Kidney capillary endothelial cell (primary cell): ENCODE data around the gene ELMOD1.
A peak's percentile ranks its signal among the peaks of the same experiment; 100 is the strongest.
"Not testable (repeated sequence)": the region's sequence is repeated elsewhere in the genome, so short reads cannot be mapped to it uniquely, and the experiment has no call there.

Experiments
- DNase-seq: peaks from one replicate; pipeline ENCODE4 v3.0.0-alpha.2; 2018; ENCODE audit warnings: low spot score

Gene ELMOD1

DNA sequence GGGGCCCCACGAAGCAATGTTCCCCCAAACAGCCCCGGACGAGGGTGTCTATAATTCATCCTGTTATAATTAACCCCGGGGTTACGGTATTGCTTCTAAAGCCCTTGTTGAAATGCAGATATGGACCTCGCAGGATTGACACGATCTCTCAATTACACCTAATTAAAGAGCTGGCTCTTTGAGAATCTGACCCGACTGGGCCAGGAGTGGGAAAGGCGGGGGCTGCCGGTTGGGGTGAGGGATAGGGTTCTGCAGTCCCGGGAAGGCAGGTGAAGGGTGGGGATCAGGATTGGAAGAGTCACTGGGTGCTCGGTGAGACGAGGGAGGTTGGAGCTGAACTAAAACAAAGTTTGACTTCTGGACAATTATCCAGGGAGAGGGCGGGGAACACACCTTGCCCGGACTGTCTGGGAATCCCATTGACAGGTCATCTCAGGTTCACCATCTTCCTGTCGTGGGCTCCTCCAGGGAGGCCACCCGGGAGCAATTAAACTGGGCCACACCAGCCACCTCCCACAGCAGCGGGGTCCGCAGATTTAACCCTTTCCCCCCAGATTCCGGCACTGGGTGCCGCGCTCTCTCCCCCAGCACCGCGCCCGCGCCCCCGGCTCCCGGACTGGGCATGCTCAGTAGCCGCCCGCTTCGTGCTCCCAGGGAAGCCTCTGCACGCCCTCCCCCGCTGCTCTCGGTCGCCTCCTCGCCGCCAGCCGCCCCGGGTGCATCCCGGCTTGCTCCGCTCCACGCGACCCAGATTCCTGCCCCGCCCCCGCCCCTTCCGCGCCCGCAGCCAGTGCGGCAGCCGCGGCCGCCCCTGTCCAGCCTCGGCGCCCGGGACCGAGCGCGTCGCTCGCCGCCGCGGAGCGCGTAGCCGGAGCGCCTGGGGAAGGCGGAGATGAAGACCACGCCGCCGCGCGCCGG lies at the start of gene ELMOD1:
Gene ELMOD1 (plus strand): TSS at position 688 of the 918 bp plus-strand sequence. CDS start 27,043 bp downstream, outside the sequence.
- DNase-seq = no peak

GRCh38 chr11:107545101-107545514 lies 45.8 kb upstream of the ELMOD1 start:
- DNase-seq = peak; percentile 67

- DNase-seq = no peak
Observed at GRCh38 chr11:107547961-107548360, 43.0 kb upstream of the ELMOD1 start.

- DNase-seq = peak; percentile 62
Observed at GRCh38 chr11:107549253-107549953, 41.5 kb upstream of the ELMOD1 start.

GRCh38 chr11:107549954-107550285 lies 41.0 kb upstream of the ELMOD1 start:
- DNase-seq = no peak

GRCh38 chr11:107550304-107550703 lies 40.6 kb upstream of the ELMOD1 start:
- no peak for DNase-seq

DNA sequence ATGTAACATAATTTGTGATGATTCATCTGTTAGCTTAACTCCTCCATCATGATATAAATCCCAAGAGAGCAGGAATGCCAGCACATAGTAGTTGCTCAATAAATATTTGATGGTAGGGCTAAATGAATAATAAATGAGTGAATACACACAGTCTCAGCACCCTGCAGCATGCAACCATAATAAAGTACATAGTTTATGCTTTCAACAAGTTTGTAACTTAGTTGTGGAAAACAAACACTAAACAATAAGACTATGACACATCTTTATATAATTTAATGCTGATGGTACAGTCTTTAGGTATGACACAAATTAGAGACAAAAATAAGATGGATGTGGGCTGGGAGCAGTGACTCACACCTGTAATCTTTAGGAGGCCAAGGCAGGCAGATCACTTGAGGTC lies 29.3 kb upstream of the ELMOD1 start:
- no peak for DNase-seq

GRCh38 chr11:107562647-107563208 lies 28.2 kb upstream of the ELMOD1 start:
- DNase-seq = peak; percentile 93

GRCh38 chr11:107563702-107564101 lies 27.2 kb upstream of the ELMOD1 start:
- no peak for DNase-seq

DNA sequence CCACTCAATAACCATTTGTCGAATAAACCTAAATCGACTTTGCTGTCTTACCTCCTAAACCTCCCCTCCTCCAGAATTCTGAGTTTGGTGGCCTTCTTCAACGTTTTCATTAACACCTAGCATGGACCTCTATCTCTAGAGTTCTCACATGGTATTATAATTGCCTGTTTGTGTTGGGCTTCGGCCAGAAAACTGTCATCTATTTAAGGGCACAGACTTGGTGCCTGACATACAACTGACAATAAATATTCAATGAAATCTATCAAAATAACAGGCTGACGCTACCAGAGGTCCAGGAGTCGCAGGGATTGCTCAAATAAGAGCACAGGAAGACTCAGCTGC lies 26.1 kb upstream of the ELMOD1 start:
- no peak for DNase-seq

GRCh38 chr11:107565219-107565937 lies 25.6 kb upstream of the ELMOD1 start, which contains the start of gene ALKBH8:
Gene ALKBH8 (minus strand): TSS chr11:107565735. CDS start chr11:107560893, 4,842 bp downstream.
- peak; percentile 70 for DNase-seq

DNA sequence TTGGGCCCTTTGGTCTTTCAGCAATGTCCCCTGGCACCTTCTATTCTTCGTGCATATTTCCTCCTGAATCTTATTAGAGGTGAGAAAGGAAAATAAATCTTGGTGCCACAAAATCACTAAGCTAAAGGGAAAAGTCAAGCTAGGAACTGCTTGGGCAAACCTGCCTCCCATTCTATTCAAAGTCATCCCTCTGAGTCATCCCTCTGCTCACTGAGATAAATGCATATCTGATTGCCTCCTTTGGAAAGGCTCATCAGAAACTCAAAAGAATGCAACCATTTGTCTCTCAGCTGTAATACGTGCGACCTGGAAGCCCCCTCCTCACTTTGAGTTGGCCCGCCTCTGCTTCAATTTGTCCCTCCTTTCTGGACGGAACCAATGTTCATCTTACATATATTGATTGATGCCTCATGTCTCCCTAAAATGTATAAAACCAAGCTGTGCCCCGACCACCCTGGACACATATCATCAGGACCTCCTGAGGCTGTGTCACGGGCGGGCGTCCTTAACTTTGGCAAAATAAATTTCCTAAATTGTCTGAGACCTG lies 24.9 kb upstream of the ELMOD1 start:
- not testable (repeated sequence) for DNase-seq

DNA sequence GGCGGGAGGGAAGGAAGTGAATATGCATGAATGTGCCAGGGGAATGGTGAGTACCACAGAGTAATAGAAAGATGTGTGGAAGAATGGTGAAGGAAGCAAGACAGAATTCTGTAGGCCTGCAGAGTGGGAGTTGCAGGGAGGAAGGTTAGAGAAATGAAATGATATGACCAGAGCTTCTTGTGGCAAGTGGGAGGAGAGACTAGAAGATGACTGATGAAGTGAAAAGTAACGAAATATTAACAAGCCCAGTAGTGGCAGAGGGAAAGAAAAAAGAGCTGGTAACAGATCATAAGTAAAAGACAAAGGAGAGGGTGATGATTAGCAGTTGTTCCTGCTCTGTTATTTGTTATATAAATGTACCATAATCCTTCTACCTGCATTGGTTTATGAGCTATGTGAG lies 24.4 kb upstream of the ELMOD1 start:
- no peak for DNase-seq

- DNase-seq = no peak
Observed at GRCh38 chr11:107567739-107568335, 23.1 kb upstream of the ELMOD1 start.

DNA sequence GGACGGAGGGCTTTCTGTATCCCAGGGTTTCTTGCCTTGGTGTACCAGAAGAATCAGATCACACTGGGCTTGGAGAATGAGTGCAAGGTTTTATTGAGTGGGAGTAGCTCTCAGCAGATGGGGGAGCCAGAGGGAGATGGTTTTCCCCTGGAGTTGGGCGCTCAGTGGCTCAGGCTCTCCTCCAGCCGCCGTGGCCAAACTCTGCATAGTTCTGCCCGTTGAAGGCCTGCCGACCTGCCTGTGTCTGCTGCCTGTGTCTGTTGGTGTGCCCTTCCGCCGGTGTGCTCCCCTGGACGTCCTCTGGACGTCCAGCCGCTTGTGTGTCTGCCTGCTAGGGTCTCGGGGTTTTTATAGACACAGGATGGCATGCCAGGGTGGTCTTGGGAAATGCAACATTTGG lies 20.9 kb upstream of the ELMOD1 start:
- DNase-seq = no peak

DNA sequence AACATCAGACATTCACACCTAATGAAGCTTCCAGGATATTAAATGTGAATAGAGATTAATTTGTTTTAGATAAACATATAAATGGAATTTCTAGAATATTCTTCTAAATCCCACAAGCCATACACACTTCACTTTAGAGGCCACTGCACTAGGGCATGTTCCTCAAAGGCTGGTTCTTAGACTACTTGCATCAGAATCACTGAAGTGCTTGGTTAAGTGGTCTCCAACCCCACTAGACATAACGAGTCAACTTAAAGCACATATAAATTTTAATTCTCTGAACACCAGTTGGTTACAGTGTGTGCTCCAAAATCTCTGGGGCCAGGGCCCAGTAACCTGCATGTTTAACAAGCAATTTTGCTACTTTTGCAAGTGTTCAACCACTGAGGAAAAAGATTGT lies 17.5 kb upstream of the ELMOD1 start:
- DNase-seq = no peak

GRCh38 chr11:107576497-107577345 lies 14.2 kb upstream of the ELMOD1 start:
- peak; percentile 41 for DNase-seq

DNA sequence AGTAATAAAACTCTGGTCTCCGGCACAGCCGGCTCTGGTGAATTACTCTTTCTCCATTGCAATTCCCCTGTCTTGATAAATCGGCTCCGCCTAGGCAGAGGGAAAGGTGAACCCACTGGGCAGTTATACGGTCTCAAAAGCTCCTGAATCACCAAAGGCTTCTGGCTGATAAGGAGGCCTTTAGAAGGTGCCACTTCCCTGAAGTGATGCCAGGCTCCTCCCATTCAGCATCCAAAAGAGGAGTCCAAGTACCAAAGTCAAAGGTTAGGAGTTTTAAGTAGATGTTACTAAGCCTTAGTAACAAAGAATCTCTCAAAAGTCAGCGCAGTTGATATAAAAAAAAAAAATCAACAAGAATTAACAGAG lies 13.6 kb upstream of the ELMOD1 start:
- no peak for DNase-seq

GRCh38 chr11:107579169-107579568 lies 11.8 kb upstream of the ELMOD1 start:
- DNase-seq = not testable (repeated sequence)

DNA sequence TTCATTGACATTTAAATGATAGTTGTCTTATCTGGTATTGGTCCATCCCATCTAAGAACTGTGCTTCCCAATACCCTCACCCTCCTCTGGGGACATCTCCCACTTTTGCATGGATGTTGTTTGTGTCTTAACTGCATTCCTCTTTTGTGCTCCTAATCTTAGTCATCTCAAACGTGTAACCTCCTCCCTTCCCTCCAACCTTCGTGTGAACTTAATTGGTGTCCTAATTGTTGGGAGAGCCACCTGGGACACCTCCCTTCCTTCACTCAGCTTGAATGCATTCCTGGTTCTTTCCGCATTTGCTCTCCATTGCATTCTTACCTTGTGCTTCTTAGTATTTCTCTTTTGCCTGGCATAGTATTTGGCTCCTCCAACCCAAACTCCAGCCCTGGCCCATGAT lies 9.8 kb upstream of the ELMOD1 start:
- DNase-seq = no peak
